HEK293T (cell line): ENCODE data around the gene SLC22A15.

Experiments used
- ARNT ChIP-seq: fragments of 450-650 bp; IDR thresholded peaks from 2 replicates; pipeline ENCODE4 v1.6.1; 2017; ENCODE audit warnings: mild to moderate bottlenecking
- CTBP1 ChIP-seq: fragments of 450-650 bp; IDR thresholded peaks from 2 replicates; pipeline ENCODE4 v1.6.1; 2016; ENCODE audit warnings: borderline replicate concordance
- ELF4 ChIP-seq: fragments of 450-650 bp; IDR thresholded peaks from 2 replicates; pipeline ENCODE4 v1.6.1; 2017; ENCODE audit warnings: antibody characterized with exemption
- FOXA1 ChIP-seq: fragments of 450-650 bp; IDR thresholded peaks from 2 replicates; pipeline ENCODE4 v1.6.1; 2016; ENCODE audit warnings: mild to moderate bottlenecking
- FOXK2 ChIP-seq: fragments of 450-650 bp; IDR thresholded peaks from 2 replicates; pipeline ENCODE4 v1.6.1; 2016; ENCODE audit warnings: mild to moderate bottlenecking
- FOXM1 ChIP-seq: fragments of 450-650 bp; IDR thresholded peaks from 2 replicates; pipeline ENCODE4 v1.6.1; 2017; ENCODE audit warnings: mild to moderate bottlenecking, borderline replicate concordance
- SP1 ChIP-seq: fragments of 450-650 bp; IDR thresholded peaks from 2 replicates; pipeline ENCODE4 v1.6.1; 2017
- SUZ12 ChIP-seq: fragments of 450-650 bp; IDR thresholded peaks from 2 replicates; pipeline ENCODE4 v1.6.1; 2016; ENCODE audit warnings: mild to moderate bottlenecking
- ZNF384 ChIP-seq: fragments of 450-650 bp; IDR thresholded peaks from 2 replicates; pipeline ENCODE4 v1.6.1; 2016

- TF ChIP-seq FOXA1 = no peak
- no peak for TF ChIP-seq FOXK2
- TF ChIP-seq ELF4 = no peak
- TF ChIP-seq CTBP1 = no peak
- TF ChIP-seq SP1 = no peak
- TF ChIP-seq SUZ12 = no peak
- no peak for TF ChIP-seq FOXM1
- no peak for TF ChIP-seq ARNT
- TF ChIP-seq ZNF384 = no peak
Observed at GRCh38 chr1:116008656-116009390, 32.5 kb downstream of the SLC22A15 start.
